Liver (tissue), 9 donors: Measurements from ENCODE around the gene MS4A6A. TPM values are rescaled to one million over a fixed set of nuclear protein-coding genes. Genes with fewer than 3 reads are reported as not detected.

Source experiments
- DNase-seq: peaks from one replicate; pipeline ENCODE4 v3.0.0-alpha.2; 2017; ENCODE audit warnings: low spot score
- H3K27ac ChIP-seq, 2 donors: one replicate each; pipeline ENCODE4 v1.7.0; 2013; ENCODE audit warnings: inconsistent platforms in 2 of 2, low read length in 2 of 2, control low read depth in 1 of 2, low read depth in 1 of 2, mild to moderate bottlenecking in 1 of 2
- H3K27me3 ChIP-seq, 4 donors: one replicate each; pipeline versions ENCODE4 v1.6.1 to v1.7.0; 2013; ENCODE audit warnings: low read length in 3 of 4, inconsistent platforms in 1 of 4, mild to moderate bottlenecking in 1 of 4, moderate library complexity in 1 of 4; ENCODE audit not compliant: control insufficient read depth in 4 of 4, insufficient read depth in 4 of 4
- H3K36me3 ChIP-seq, 4 donors: one replicate each; pipeline versions ENCODE4 v1.6.1 to v1.7.0; 2013; ENCODE audit warnings: low read length in 3 of 4, mild to moderate bottlenecking in 3 of 4, low read depth in 1 of 4, moderate library complexity in 1 of 4; ENCODE audit not compliant: control insufficient read depth in 4 of 4, insufficient read depth in 3 of 4
- H3K4me1 ChIP-seq, 4 donors: one replicate each; pipeline versions ENCODE4 v1.6.1 to v1.7.0; 2013; ENCODE audit warnings: low read length in 3 of 4, mild to moderate bottlenecking in 3 of 4, moderate library complexity in 1 of 4; ENCODE audit not compliant: control insufficient read depth in 4 of 4, insufficient read depth in 4 of 4
- H3K4me3 ChIP-seq, 3 donors: one replicate each; pipeline versions ENCODE4 v1.6.1 to v1.7.0; 2013; ENCODE audit warnings: low read length in 3 of 3, control low read depth in 1 of 3, low read depth in 1 of 3, mild to moderate bottlenecking in 1 of 3
- H3K9ac ChIP-seq, 2 donors: one replicate each; pipeline ENCODE4 v1.7.0; 2013; ENCODE audit warnings: low read length in 2 of 2, mild to moderate bottlenecking in 2 of 2, moderate library complexity in 2 of 2, control low read depth in 1 of 2, low read depth in 1 of 2
- H3K9me3 ChIP-seq, 4 donors: one replicate each; pipeline versions ENCODE4 v1.6.1 to v1.7.0; 2013; ENCODE audit warnings: low read length in 3 of 4; ENCODE audit not compliant: control insufficient read depth in 4 of 4
- FOXA1 ChIP-seq: IDR thresholded peaks from 2 replicates; pipeline ENCODE4 v1.6.1; 2016; ENCODE audit warnings: antibody characterized with exemption
- FOXA2 ChIP-seq: IDR thresholded peaks from 2 replicates; pipeline ENCODE4 v1.6.1; 2016; ENCODE audit warnings: antibody characterized with exemption
- GABPA ChIP-seq, 2 donors: IDR thresholded peaks in 1 of 2; conservative IDR thresholded peaks in 1 of 2; 2 replicates each; pipeline ENCODE4 v1.6.1; 2016; ENCODE audit warnings: antibody characterized with exemption in 2 of 2, mild to moderate bottlenecking in 1 of 2, moderate library complexity in 1 of 2
- JUND ChIP-seq, 2 donors: IDR thresholded peaks; 2 replicates each; pipeline ENCODE4 v1.6.1; 2016; ENCODE audit warnings: antibody characterized with exemption in 2 of 2
- RXRA ChIP-seq, 2 donors: IDR thresholded peaks; 2 replicates each; pipeline ENCODE4 v1.6.1; 2017 to 2018; ENCODE audit warnings: antibody characterized with exemption in 2 of 2, mild to moderate bottlenecking in 1 of 2
- TAF1 ChIP-seq: conservative IDR thresholded peaks from 2 replicates; pipeline ENCODE4 v1.6.1; 2016; ENCODE audit warnings: antibody characterized with exemption, mild to moderate bottlenecking
- YY1 ChIP-seq: IDR thresholded peaks from 2 replicates; pipeline ENCODE4 v1.6.1; 2016; ENCODE audit warnings: antibody characterized with exemption, mild to moderate bottlenecking
- WGBS: extraction: QIAGEN DNeasy Blood & Tissue Kit; methylation state at CpG from one replicate; pipeline ENCODE4 v1.1.7; 2013; 5-methylcytosine and 5-hydroxymethylcytosine counted together
- polyA plus RNA-seq, 2 donors: library from polyadenylated mRNA; stranded (reverse) in 1 of 2; unstranded in 1 of 2; fragments of 200-250 nt in 1 of 2; fragments of >200 nt in 1 of 2; fragmentation: Nextera tagmentation in 1 of 2; extraction: Ambion mirVana in 1 of 2; gene quantifications; one replicate each; pipeline versions ENCODE4 v1.2.1 to v1.2.3, GENCODE V29; 2013 to 2015
- total RNA-seq, 2 donors: library from RNA; depleted of rRNA; stranded (reverse); fragments of >200 nt; gene quantifications; one replicate each; pipeline ENCODE4 v1.2.3, GENCODE V29; 2014
- TF ChIP-seq, protein P1 (sequence below): fragments of 150-350 bp; IDR thresholded peaks from 2 replicates; pipeline ENCODE4 v1.5.1; 2017; ENCODE audit warnings: improper control_type of control experiment, low read depth, low read length; ENCODE audit not compliant: missing input control
- TF ChIP-seq, protein P2 (sequence below): IDR thresholded peaks from 2 replicates; pipeline ENCODE4 v1.6.1; 2016; ENCODE audit warnings: antibody characterized with exemption
- TF ChIP-seq, protein P3 (sequence below): IDR thresholded peaks from 2 replicates; pipeline ENCODE4 v1.6.1; 2016; ENCODE audit warnings: antibody characterized with exemption
- donor health status: healthy.
- donor health status: healthy.
- donor health status: healthy.
- donor health status: healthy.
- donor health status: healthy.

Gene MS4A6A
- total and polyA plus RNA-seq, 4 donors: 64.6 to 117 (median 99.4) TPM

DNA sequence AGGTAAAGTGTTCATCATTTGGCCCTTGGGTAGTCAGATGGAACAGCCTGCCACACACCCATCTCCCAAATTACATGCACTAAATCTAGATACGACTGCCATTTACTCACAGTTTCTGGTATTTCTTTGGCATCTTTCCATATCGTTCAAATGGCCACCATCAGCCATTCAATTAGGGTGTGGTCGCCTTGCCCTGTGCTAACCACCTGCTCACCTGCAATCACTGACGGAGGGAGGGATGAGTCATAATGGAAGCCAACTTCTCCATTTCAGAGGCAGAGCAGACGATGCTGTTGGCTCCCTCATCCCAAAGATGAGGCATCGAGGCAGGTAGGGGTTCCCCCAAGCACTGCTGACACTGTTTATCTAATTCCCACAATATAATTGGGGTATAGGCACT, 14.6 kb downstream of the MS4A6A start:
- no peak overlapping the region for H3K9ac ChIP-seq
- DNase-seq: no peak
- H3K36me3 ChIP-seq: no peaks in the 10 kb centered on the region
- no peak overlapping the region for H3K4me3 ChIP-seq
- TF ChIP-seq JUND (IDR thresholded peaks at IDR 0.05) (no peak), FOXA2 (no peak)
- TF ChIP-seq, protein P1, sequence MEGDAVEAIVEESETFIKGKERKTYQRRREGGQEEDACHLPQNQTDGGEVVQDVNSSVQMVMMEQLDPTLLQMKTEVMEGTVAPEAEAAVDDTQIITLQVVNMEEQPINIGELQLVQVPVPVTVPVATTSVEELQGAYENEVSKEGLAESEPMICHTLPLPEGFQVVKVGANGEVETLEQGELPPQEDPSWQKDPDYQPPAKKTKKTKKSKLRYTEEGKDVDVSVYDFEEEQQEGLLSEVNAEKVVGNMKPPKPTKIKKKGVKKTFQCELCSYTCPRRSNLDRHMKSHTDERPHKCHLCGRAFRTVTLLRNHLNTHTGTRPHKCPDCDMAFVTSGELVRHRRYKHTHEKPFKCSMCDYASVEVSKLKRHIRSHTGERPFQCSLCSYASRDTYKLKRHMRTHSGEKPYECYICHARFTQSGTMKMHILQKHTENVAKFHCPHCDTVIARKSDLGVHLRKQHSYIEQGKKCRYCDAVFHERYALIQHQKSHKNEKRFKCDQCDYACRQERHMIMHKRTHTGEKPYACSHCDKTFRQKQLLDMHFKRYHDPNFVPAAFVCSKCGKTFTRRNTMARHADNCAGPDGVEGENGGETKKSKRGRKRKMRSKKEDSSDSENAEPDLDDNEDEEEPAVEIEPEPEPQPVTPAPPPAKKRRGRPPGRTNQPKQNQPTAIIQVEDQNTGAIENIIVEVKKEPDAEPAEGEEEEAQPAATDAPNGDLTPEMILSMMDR: no peak
- TF ChIP-seq, protein P2, sequence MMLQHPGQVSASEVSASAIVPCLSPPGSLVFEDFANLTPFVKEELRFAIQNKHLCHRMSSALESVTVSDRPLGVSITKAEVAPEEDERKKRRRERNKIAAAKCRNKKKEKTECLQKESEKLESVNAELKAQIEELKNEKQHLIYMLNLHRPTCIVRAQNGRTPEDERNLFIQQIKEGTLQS: no peak
- TF ChIP-seq, protein P3, sequence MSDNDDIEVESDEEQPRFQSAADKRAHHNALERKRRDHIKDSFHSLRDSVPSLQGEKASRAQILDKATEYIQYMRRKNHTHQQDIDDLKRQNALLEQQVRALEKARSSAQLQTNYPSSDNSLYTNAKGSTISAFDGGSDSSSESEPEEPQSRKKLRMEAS: no peak
- H3K4me1 ChIP-seq: no peaks in the 10 kb centered on the region
- no peaks in the 10 kb centered on the region for H3K27me3 ChIP-seq
- H3K27ac ChIP-seq: no peak overlapping the region
- no peaks in the 10 kb centered on the region for H3K9me3 ChIP-seq
- 75% methylated on average over 6 of the region's 6 CpGs for WGBS

DNA sequence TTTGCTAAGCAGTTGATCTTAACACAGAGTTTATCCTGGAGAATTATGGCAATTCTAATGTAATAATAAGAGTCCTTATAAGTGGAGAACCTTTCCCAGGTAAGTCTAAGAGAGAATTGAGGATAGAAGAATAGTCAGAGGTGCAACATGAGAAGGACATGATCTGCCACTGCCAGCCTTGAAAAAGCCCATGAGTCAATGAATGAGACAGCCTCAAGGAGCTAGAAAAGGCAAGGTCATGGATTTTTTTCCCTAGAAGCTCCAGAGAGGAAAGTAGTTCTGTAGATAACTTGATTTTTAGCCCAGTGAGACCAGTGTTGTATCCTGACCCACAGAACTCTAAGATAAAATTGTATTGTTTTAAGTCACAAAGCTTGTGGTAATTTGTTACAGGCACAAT, 16.9 kb downstream of the MS4A6A start:
- Histone ChIP-seq H3K27ac (no peak overlapping the region), H3K4me1 (no peaks in the 10 kb centered on the region), H3K9ac (no peak overlapping the region), H3K27me3 (no peaks in the 10 kb centered on the region), H3K4me3 (no peak overlapping the region), H3K9me3 (no peaks in the 10 kb centered on the region), H3K36me3 (no peaks in the 10 kb centered on the region)
- no peak for TF ChIP-seq GABPA (IDR thresholded peaks at IDR 0.05 in 1 of 2, conservative IDR thresholded peaks at IDR 0.05 in 1 of 2)
- TF ChIP-seq, protein P2: no peak
- no peak for TF ChIP-seq JUND (IDR thresholded peaks at IDR 0.05)
- TF ChIP-seq, protein P1: no peak
- no peak for DNase-seq

DNA sequence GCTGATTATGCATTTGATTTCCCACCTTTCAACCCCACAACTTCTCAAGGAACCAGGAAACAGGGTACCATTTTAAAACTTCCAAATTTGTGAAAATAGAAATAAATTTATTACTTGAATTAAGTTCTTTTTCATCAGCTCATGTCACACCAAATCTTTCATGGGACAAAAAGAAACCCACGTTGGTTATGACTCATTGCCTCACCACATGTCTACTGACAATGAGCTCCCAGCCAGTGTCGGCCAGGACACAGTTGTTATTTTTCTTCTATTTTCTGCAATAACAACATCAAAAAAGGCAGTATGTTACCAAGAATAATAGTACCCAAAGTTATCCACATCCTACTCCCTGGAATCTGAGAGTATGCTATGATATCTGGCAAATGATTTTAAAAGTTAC, 17.3 kb downstream of the MS4A6A start:
- no peak for DNase-seq
- H3K27ac ChIP-seq: no peak overlapping the region
- no peaks in the 10 kb centered on the region for H3K27me3 ChIP-seq
- 57% methylated on average over 2 of the region's 2 CpGs for WGBS
- no peaks in the 10 kb centered on the region for H3K9me3 ChIP-seq
- H3K9ac ChIP-seq: no peak overlapping the region
- H3K4me3 ChIP-seq: no peak overlapping the region
- TF ChIP-seq TAF1 (no peak), JUND (IDR thresholded peaks at IDR 0.05) (no peak), FOXA1 (no peak), RXRA (IDR thresholded peaks at IDR 0.05) (no peak), YY1 (no peak)
- TF ChIP-seq, protein P1: no peak
- H3K36me3 ChIP-seq: no peaks in the 10 kb centered on the region
- H3K4me1 ChIP-seq: no peaks in the 10 kb centered on the region
